GM23248 (cell line): ENCODE measurements around the gene PAPPA. TPM values are rescaled to one million over a fixed set of nuclear protein-coding genes. Genes with fewer than 3 reads are reported as not detected.
A peak's percentile ranks its signal among the peaks of the same experiment; 100 is the strongest.

Experiments
- DNase-seq: peaks from one replicate; pipeline ENCODE4 v3.0.0-alpha.2; 2015
- H2AFZ ChIP-seq: fragments of 200-600 bp; sonication (generic); 2 replicates; pipeline ENCODE4 v1.6.1; 2016; ENCODE audit warnings: antibody characterized with exemption
- H3F3A ChIP-seq: fragments of 200-600 bp; sonication (generic); 2 replicates; pipeline ENCODE4 v1.6.1; 2016; ENCODE audit warnings: mild to moderate bottlenecking, antibody characterized with exemption, mixed run types; ENCODE audit not compliant: insufficient read depth
- H3K27ac ChIP-seq: fragments of 200-600 bp; sonication (generic); 2 replicates; pipeline ENCODE4 v1.5.1; 2016; ENCODE audit warnings: mild to moderate bottlenecking
- H3K27me3 ChIP-seq: fragments of 200-600 bp; sonication (generic); replicated peaks from 2 replicates; pipeline ENCODE4 v1.6.1; 2016; ENCODE audit warnings: mild to moderate bottlenecking; ENCODE audit not compliant: insufficient read depth
- H3K36me3 ChIP-seq: fragments of 200-600 bp; sonication (generic); 2 replicates; pipeline ENCODE4 v1.6.1; 2016; ENCODE audit warnings: low read depth, mild to moderate bottlenecking
- H3K4me1 ChIP-seq: fragments of 200-600 bp; sonication (generic); 2 replicates; pipeline ENCODE4 v1.6.1; 2016; ENCODE audit warnings: mild to moderate bottlenecking; ENCODE audit not compliant: insufficient read depth
- H3K4me2 ChIP-seq: fragments of 200-600 bp; sonication (generic); one replicate; pipeline ENCODE4 v1.6.1; 2016; ENCODE audit warnings: mild to moderate bottlenecking; ENCODE audit not compliant: unreplicated experiment
- H3K4me3 ChIP-seq: fragments of 200-600 bp; sonication (generic); 2 replicates; pipeline ENCODE4 v1.5.1; 2016; ENCODE audit warnings: mild to moderate bottlenecking
- H3K79me2 ChIP-seq: fragments of 200-600 bp; sonication (generic); 2 replicates; pipeline ENCODE4 v1.6.1; 2016; ENCODE audit warnings: mild to moderate bottlenecking; ENCODE audit not compliant: insufficient read depth
- H3K9ac ChIP-seq: fragments of 200-600 bp; sonication (generic); 2 replicates; pipeline ENCODE4 v1.6.1; 2016; ENCODE audit warnings: mild to moderate bottlenecking
- H3K9me2 ChIP-seq: fragments of 200-600 bp; sonication (generic); 2 replicates; pipeline ENCODE4 v1.6.1; 2016; ENCODE audit warnings: mixed run types, mild to moderate bottlenecking, moderate library complexity; ENCODE audit not compliant: insufficient read depth
- H3K9me3 ChIP-seq: fragments of 200-600 bp; sonication (generic); one replicate; pipeline ENCODE4 v1.6.1; 2017; ENCODE audit warnings: low read depth
- H4K20me1 ChIP-seq: fragments of 200-600 bp; sonication (generic); 2 replicates; pipeline ENCODE4 v1.6.0; 2016; ENCODE audit not compliant: insufficient read depth
- EZH2 ChIP-seq: fragments of 200-600 bp; sonication (generic); IDR thresholded peaks from 2 replicates; pipeline ENCODE4 v1.6.1; 2018; ENCODE audit warnings: antibody characterized with exemption, mild to moderate bottlenecking; ENCODE audit not compliant: insufficient read depth, poor library complexity, severe bottlenecking
- EZH2phosphoT487 ChIP-seq: fragments of 200-600 bp; sonication (generic); IDR thresholded peaks from 2 replicates; pipeline ENCODE4 v1.6.1; 2018; ENCODE audit warnings: antibody characterized with exemption, moderate library complexity, mild to moderate bottlenecking, low read depth; ENCODE audit not compliant: insufficient read depth
- WGBS, 2 experiments: methylation state at CpG; one replicate each; pipeline ENCODE4 v1.1.6; 2015 to 2017; ENCODE audit warnings: low lambda C conversion rate in 2 of 2, low coverage in 1 of 2; ENCODE audit errors: missing lambda C conversion rate in 2 of 2; 5-methylcytosine and 5-hydroxymethylcytosine counted together
- in situ Hi-C: fragments of 300-500 bp; cut with MboI; formaldehyde crosslinking; loops from 2 replicates; pipeline ENCODE4 v1.15.0; 2020
- polyA plus RNA-seq: library from polyadenylated mRNA; unstranded; fragments of >200 nt; fragmentation: Nextera tagmentation; extraction: Ambion mirVana; gene quantifications from 2 replicates; pipeline ENCODE4 v1.2.1, GENCODE V29; 2016
- total RNA-seq: library from RNA; depleted of rRNA; stranded (reverse); fragments of >200 nt; shearing (Covaris generic); gene quantifications from 2 replicates; pipeline ENCODE4 v1.2.3, GENCODE V29; 2014

PAPPA gene
- total and polyA plus RNA-seq, 2 experiments from 2014 or later, result 8.7 to 30.3 TPM

DNA sequence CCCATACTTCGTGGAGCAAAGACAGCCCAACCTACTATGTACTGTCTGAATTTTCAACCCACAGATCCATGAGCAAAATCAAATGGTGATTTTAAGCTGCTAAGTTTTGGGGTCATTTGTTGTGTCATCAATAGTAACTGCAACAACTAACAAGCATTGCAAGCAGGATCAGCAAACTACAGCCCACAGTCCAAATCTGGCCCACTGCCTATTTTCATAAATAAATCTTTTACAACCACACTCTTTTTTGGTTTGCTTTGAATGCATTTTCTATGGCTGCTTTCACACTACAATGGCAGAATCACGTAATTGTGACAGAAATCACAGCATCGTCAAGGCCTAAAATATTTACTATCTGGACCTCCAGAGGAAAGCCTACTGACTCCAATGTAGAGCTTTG, 296.4 kb downstream of the PAPPA start:
- Histone ChIP-seq H3K4me1 (peaks cover 7% of the 10 kb centered on the region), H2AFZ (no peak overlapping the region), H3K79me2 (no peaks in the 10 kb centered on the region), H3K27ac (no peak overlapping the region), H3K36me3 (no peaks in the 10 kb centered on the region), H4K20me1 (no peaks in the 10 kb centered on the region), H3F3A (peaks cover 9% of the 10 kb centered on the region; the same call in 1 of the 2 replicates), H3K4me3 (no peak overlapping the region), H3K4me2 (no peak overlapping the region), H3K9me3 (no peaks in the 10 kb centered on the region), H3K27me3 (no peaks in the 10 kb centered on the region), H3K9ac (no peak overlapping the region), H3K9me2 (no peaks in the 10 kb centered on the region)
- no peak for DNase-seq
- no peak for TF ChIP-seq EZH2
- TF ChIP-seq EZH2phosphoT487, result no peak
- in situ Hi-C loops, result no loop called here
- 93 to 96% methylated on average over 3 of the region's 3 CpGs for WGBS, 2 experiments

DNA sequence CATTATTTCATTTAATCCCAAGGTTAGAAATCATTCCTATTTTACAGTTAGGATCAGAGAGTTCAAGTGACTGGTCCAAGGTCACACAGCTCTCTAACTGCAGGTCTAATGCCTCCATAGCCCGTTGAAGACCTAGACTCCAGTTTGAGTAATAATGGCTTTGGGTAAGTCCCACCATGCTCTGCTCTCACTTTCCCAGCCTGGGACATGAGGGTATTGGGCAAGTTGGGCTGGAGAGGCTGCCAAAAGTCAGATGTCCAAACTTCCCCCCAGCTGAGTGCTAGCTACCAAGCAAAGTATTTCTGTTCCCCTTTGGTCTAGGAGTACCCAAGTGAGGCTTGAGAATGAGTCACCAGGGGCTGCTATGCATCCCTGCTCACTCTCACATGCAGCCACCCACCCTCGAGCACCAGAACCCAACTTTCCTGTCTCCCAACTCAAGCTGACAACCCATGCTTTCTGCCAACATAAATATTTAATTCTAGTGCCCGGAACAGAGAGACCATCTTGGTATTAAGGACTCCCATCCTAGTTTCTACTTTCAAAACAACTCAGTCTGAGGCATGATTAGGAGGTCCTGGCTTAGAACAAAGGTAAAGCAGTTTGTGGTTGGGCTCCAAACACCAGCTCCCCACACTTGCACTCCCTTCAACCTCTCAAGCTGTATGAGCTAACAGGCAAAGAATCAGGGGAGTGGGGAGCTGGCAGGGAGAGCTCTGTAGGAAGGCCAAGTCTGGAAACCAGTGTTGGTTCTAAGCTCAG, 297.0 kb downstream of the PAPPA start:
- no peaks in the 10 kb centered on the region for H3K79me2 ChIP-seq
- peaks cover 7% of the 10 kb centered on the region for H3K4me1 ChIP-seq
- H3K4me2 ChIP-seq, result no peak overlapping the region
- H4K20me1 ChIP-seq, result no peaks in the 10 kb centered on the region
- H2AFZ ChIP-seq, result no peak overlapping the region
- H3K36me3 ChIP-seq, result no peaks in the 10 kb centered on the region
- H3K27me3 ChIP-seq, result no peaks in the 10 kb centered on the region
- in situ Hi-C loops, result no loop called here
- peaks cover 9% of the 10 kb centered on the region; the same call in 1 of the 2 replicates for H3F3A ChIP-seq
- H3K27ac ChIP-seq, result no peak overlapping the region
- no peaks in the 10 kb centered on the region for H3K9me2 ChIP-seq
- peak; percentile 50 for DNase-seq
- no peaks in the 10 kb centered on the region for H3K9me3 ChIP-seq
- no peak overlapping the region for H3K9ac ChIP-seq
- no peak for TF ChIP-seq EZH2
- no peak for TF ChIP-seq EZH2phosphoT487
- H3K4me3 ChIP-seq, result no peak overlapping the region
- 71 to 83% methylated on average over 3 of the region's 3 CpGs for WGBS, 2 experiments

- H3K27me3 ChIP-seq, result no peaks in the 10 kb centered on the region
- no peaks in the 10 kb centered on the region for H3K36me3 ChIP-seq
- H3K9me3 ChIP-seq, result no peaks in the 10 kb centered on the region
- no peaks in the 10 kb centered on the region for H3K79me2 ChIP-seq
- 82 to 85% methylated on average over 2 of the region's 2 CpGs for WGBS, 2 experiments
- DNase-seq, result no peak
- H3K4me1 ChIP-seq, result peaks cover 7% of the 10 kb centered on the region
- peaks cover 9% of the 10 kb centered on the region; the same call in 1 of the 2 replicates for H3F3A ChIP-seq
- in situ Hi-C loops, result no loop called here
- no peak overlapping the region for H3K9ac ChIP-seq
- no peak overlapping the region for H3K27ac ChIP-seq
- no peaks in the 10 kb centered on the region for H4K20me1 ChIP-seq
- no peak overlapping the region for H3K4me3 ChIP-seq
- no peak overlapping the region for H3K4me2 ChIP-seq
- H3K9me2 ChIP-seq, result no peaks in the 10 kb centered on the region
- H2AFZ ChIP-seq, result no peak overlapping the region
- TF ChIP-seq EZH2 (no peak), EZH2phosphoT487 (no peak)
Measured at GRCh38 chr9:116451500-116452115, 298.0 kb downstream of the PAPPA start.
